HEK293 (cell line): Measurements from ENCODE around the gene ECT2L.

Source experiments
- CTCF ChIA-PET: fragments of 350-600 bp; formaldehyde crosslinking; extraction: SDS; loops from one replicate; lab custom pipeline; 2021; ENCODE audit warnings: antibody characterized with exemption; lab: Yijun Ruan, JAX
- POLR2A ChIA-PET: fragments of 300-600 bp; formaldehyde crosslinking; extraction: SDS; loops from one replicate; lab custom pipeline; 2020; ENCODE audit warnings: antibody characterized with exemption, inconsistent platforms; lab: Yijun Ruan, JAX
- H3K27ac ChIP-seq: fragments of 200-500 bp; sonication (Bioruptor generic); 2 replicates; pipeline ENCODE4 v1.5.1; 2014; ENCODE audit warnings: low read depth, low read length, control low read depth, inconsistent platforms; ENCODE audit errors: extremely low read depth
- H3K36me3 ChIP-seq, 2 experiments: fragments of 200-500 bp in 1 of 2; sonication (Bioruptor generic) in 1 of 2; 1 replicate in 1 of 2; 2 replicates in 1 of 2; pipeline ENCODE4 v1.5.1; 2014 to 2017; ENCODE audit warnings: inconsistent platforms in 2 of 2, low read length in 2 of 2; ENCODE audit not compliant: control insufficient read depth in 2 of 2, insufficient read depth in 1 of 2
- H3K4me1 ChIP-seq: fragments of 200-500 bp; sonication (Bioruptor generic); 2 replicates; pipeline ENCODE4 v1.5.1; 2014; ENCODE audit warnings: mild to moderate bottlenecking, low read length, inconsistent platforms; ENCODE audit not compliant: control insufficient read depth, insufficient read depth
- H3K4me3 ChIP-seq: 2 replicates; pipeline ENCODE4 v1.5.1; 2011; ENCODE audit warnings: low read depth, mild to moderate bottlenecking, control low read depth, low read length, moderate library complexity
- H3K9me3 ChIP-seq: fragments of 200-500 bp; sonication (Bioruptor generic); 2 replicates; pipeline ENCODE4 v1.5.1; 2014; ENCODE audit warnings: low read depth, low read length, inconsistent platforms; ENCODE audit not compliant: control insufficient read depth, insufficient read depth
- GFI1B ChIP-seq: fragments of 450-650 bp; formaldehyde crosslinking; IDR thresholded peaks from 2 replicates; pipeline ENCODE4 v1.5.1; 2016; ENCODE audit warnings: missing biosample characterization, missing genetic modification characterization
- GLIS1 ChIP-seq: fragments of 450-650 bp; formaldehyde crosslinking; IDR thresholded peaks from 2 replicates; pipeline ENCODE4 v1.5.1; 2016; ENCODE audit warnings: missing biosample characterization, missing genetic modification characterization
- ZBTB8A ChIP-seq: fragments of 450-650 bp; formaldehyde crosslinking; IDR thresholded peaks from 2 replicates; pipeline ENCODE4 v1.5.1; 2016; ENCODE audit warnings: missing biosample characterization, missing genetic modification characterization
- ZNF138 ChIP-seq: fragments of 450-650 bp; formaldehyde crosslinking; IDR thresholded peaks from 2 replicates; pipeline ENCODE4 v1.5.1; 2016; ENCODE audit warnings: missing biosample characterization, missing genetic modification characterization, borderline replicate concordance
- ZNF140 ChIP-seq: fragments of 450-650 bp; formaldehyde crosslinking; IDR thresholded peaks from 2 replicates; pipeline ENCODE4 v1.5.1; 2016; ENCODE audit warnings: missing biosample characterization, missing genetic modification characterization
- ZNF184 ChIP-seq: fragments of 450-650 bp; IDR thresholded peaks from 2 replicates; pipeline ENCODE4 v1.5.1; 2018; ENCODE audit warnings: missing biosample characterization, mild to moderate bottlenecking, missing genetic modification characterization
- ZNF24 ChIP-seq: fragments of 450-650 bp; formaldehyde crosslinking; IDR thresholded peaks from 2 replicates; pipeline ENCODE4 v1.5.1; 2016; ENCODE audit warnings: missing biosample characterization, missing genetic modification characterization
- ZNF266 ChIP-seq: fragments of 450-650 bp; formaldehyde crosslinking; IDR thresholded peaks from 2 replicates; pipeline ENCODE4 v1.5.1; 2016; ENCODE audit warnings: missing biosample characterization, missing genetic modification characterization, low read depth
- ZNF350 ChIP-seq: fragments of 450-650 bp; formaldehyde crosslinking; IDR thresholded peaks from 2 replicates; pipeline ENCODE4 v1.5.0; 2017; ENCODE audit warnings: missing biosample characterization, mild to moderate bottlenecking, missing genetic modification characterization
- ZNF473 ChIP-seq: fragments of 450-650 bp; formaldehyde crosslinking; IDR thresholded peaks from 2 replicates; pipeline ENCODE4 v1.5.1; 2017; ENCODE audit warnings: missing biosample characterization, missing genetic modification characterization
- ZNF560 ChIP-seq: fragments of 450-650 bp; formaldehyde crosslinking; IDR thresholded peaks from 2 replicates; pipeline ENCODE4 v1.5.1; 2017; ENCODE audit warnings: missing biosample characterization, missing genetic modification characterization, borderline replicate concordance
- ZNF571 ChIP-seq: fragments of 450-650 bp; formaldehyde crosslinking; IDR thresholded peaks from 2 replicates; pipeline ENCODE4 v1.5.0; 2017; ENCODE audit warnings: missing biosample characterization, missing genetic modification characterization
- ZNF654 ChIP-seq: fragments of 450-650 bp; formaldehyde crosslinking; IDR thresholded peaks from 2 replicates; pipeline ENCODE4 v1.5.1; 2016; ENCODE audit warnings: low read depth, missing biosample characterization, missing genetic modification characterization
- ZNF707 ChIP-seq: fragments of 450-650 bp; formaldehyde crosslinking; IDR thresholded peaks from 2 replicates; pipeline ENCODE4 v1.5.1; 2016; ENCODE audit warnings: missing biosample characterization, missing genetic modification characterization
- ZNF792 ChIP-seq: fragments of 450-650 bp; formaldehyde crosslinking; IDR thresholded peaks from 2 replicates; pipeline ENCODE4 v1.5.1; 2016; ENCODE audit warnings: missing biosample characterization, missing genetic modification characterization
- ZSCAN23 ChIP-seq: fragments of 450-650 bp; formaldehyde crosslinking; IDR thresholded peaks from 2 replicates; pipeline ENCODE4 v1.5.1; 2016; ENCODE audit warnings: missing biosample characterization, missing genetic modification characterization
- TF ChIP-seq, protein P1 (sequence below): fragments of 450-650 bp; formaldehyde crosslinking; IDR thresholded peaks from 2 replicates; pipeline ENCODE4 v1.5.1; 2016; ENCODE audit warnings: missing biosample characterization, missing genetic modification characterization
- TF ChIP-seq, protein P2 (sequence below): fragments of 450-650 bp; formaldehyde crosslinking; optimal IDR thresholded peaks from 2 replicates; pipeline ENCODE3; 2016; ENCODE audit warnings: missing biosample characterization, mild to moderate bottlenecking, missing genetic modification characterization
- TF ChIP-seq, protein P3 (sequence below): fragments of 450-650 bp; formaldehyde crosslinking; IDR thresholded peaks from 2 replicates; pipeline ENCODE4 v1.5.1; 2016; ENCODE audit warnings: missing biosample characterization, missing genetic modification characterization
- TF ChIP-seq, protein P4 (sequence below): fragments of 450-650 bp; formaldehyde crosslinking; IDR thresholded peaks from 2 replicates; pipeline ENCODE4 v1.5.1; 2016; ENCODE audit warnings: missing biosample characterization, missing genetic modification characterization, low read depth
- TF ChIP-seq, protein P5 (sequence below): fragments of 450-650 bp; formaldehyde crosslinking; IDR thresholded peaks from 2 replicates; pipeline ENCODE4 v1.5.1; 2016; ENCODE audit warnings: missing biosample characterization, missing genetic modification characterization
- TF ChIP-seq, protein P6 (sequence below): fragments of 450-650 bp; formaldehyde crosslinking; IDR thresholded peaks from 2 replicates; pipeline ENCODE4 v1.5.1; 2017; ENCODE audit warnings: missing biosample characterization, missing genetic modification characterization

The ECT2L gene

DNA sequence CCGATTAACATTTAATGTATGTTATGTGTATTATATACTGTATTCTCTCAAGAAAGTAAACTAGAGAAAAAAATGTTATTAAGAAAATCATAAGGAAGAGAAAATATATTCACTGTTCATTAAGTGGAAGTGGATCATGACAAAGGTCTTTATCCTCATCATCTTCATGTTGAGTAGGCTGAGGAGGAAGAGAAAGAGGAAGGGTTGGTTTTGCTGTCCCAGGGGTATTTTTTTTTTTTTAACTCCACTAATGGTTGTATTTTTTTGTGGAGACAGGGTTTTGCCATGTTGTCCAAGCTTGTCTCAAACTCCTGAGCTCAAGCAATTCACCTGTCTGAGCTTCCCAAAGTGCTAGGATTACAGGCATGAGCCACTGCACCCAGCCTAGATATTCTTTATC is 11.0 kb downstream of the ECT2L start:
- Histone ChIP-seq H3K36me3 (no peaks in the 10 kb centered on the region), H3K9me3 (no peaks in the 10 kb centered on the region), H3K27ac (no peak overlapping the region), H3K4me1 (no peaks in the 10 kb centered on the region), H3K4me3 (no peak overlapping the region)
- ChIA-PET POLR2A (interaction anchor here (0.6 kb wide), 1 partner anchor 902 kb away, joined by 3 read pairs; no protein-coding TSS in a partner anchor), CTCF (no interaction called here)
- TF ChIP-seq GFI1B (tag by site-specific recombination) (no peak), ZNF473 (no peak)

DNA sequence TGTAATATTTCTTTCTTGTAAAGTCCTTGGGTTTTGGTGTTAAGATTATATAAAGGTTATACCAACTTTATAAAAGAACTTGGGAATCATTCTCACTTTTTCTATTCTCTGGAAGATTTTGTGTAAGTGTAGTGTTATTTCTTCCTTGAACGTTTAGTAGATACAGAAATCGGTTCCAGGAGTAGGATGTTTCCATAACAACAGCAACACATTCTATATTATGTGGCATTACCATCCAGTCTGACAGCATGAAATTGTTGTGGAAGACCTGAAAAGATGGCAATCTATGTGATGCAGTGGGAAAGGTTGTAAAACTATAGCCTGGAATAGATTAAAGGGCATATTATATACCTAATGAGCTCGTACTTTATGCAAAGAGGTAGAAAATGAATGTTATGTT is 13.8 kb downstream of the ECT2L start:
- Histone ChIP-seq H3K36me3 (no peaks in the 10 kb centered on the region), H3K4me3 (no peak overlapping the region), H3K4me1 (peaks cover 12% of the 10 kb centered on the region), H3K9me3 (no peaks in the 10 kb centered on the region), H3K27ac (no peak overlapping the region)
- POLR2A ChIA-PET: no interaction called here
- no peak for TF ChIP-seq ZNF571 (tag by site-specific recombination)
- peak; percentile 55; the same call in 1 of the 2 replicates for TF ChIP-seq ZNF707
- CTCF ChIA-PET: interaction anchor here (0.6 kb wide), 1 partner anchor 154 kb away, joined by 4 read pairs; no protein-coding TSS in a partner anchor

DNA sequence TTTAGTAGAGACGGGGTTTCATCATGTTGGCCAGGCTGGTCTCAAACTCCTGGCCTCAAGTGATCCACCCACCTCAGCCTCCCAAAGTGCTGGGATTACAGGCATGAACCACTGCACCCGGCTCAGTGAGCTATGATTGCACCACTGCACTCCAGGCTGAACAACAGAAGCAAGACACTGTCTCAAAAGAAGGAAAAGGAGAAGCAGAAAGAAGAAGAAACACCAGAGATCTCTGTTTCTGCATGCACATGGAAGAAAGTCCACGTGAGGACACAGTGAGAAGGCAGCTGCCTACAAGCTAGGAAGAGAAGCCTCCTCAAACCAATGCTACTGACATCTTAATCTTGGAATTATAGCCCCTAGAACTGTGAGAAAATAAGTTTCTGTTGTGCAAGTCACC is 16.0 kb downstream of the ECT2L start:
- no peak overlapping the region for H3K27ac ChIP-seq

DNA sequence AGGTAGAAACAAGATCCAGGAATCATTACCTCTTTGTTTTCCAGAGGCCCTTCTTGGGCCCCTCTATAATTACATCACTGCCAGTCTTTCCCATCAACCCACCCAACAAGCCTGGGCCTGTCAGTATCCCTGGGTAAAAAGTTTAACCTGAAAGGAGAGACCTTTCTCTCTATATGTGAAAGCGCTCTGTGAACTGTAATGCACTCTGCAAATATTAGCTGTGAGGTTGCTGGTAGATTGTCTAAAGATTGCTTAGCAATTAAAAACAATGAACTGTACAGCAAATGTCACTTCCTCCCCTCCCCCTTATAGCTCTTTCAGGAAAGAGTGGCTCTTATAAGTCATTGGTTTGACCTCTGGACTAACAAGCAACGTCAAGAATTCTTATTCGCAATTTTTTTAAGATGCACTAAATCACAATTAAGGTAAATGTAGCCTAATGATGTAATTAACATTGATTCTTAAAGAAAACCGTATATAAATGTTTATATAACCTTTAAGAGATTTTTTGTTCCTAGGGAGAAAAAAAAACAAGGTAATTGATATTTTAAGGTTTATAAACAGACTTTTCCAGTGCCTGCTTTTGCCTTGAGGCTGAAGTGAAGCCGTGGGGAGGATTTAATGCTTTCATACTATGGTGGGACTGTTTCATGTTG is 18.4 kb downstream of the ECT2L start:
- CTCF ChIA-PET: interaction anchor here (0.5 to 3.1 kb wide), 5 partner anchors 13 to 556 kb away, joined by 3 to 26 read pairs (median 4); partner anchors contain the start of gene REPS1
- TF ChIP-seq, protein P1, sequence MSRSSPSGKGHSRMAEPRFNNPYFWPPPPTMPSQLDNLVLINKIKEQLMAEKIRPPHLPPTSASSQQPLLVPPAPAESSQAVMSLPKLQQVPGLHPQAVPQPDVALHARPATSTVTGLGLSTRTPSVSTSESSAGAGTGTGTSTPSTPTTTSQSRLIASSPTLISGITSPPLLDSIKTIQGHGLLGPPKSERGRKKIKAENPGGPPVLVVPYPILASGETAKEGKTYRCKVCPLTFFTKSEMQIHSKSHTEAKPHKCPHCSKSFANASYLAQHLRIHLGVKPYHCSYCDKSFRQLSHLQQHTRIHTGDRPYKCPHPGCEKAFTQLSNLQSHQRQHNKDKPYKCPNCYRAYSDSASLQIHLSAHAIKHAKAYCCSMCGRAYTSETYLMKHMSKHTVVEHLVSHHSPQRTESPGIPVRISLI (tag by site-specific recombination): 0 out of 2 replicates have a peak, but pooled peaks have one; percentile 14
- TF ChIP-seq, protein P2, sequence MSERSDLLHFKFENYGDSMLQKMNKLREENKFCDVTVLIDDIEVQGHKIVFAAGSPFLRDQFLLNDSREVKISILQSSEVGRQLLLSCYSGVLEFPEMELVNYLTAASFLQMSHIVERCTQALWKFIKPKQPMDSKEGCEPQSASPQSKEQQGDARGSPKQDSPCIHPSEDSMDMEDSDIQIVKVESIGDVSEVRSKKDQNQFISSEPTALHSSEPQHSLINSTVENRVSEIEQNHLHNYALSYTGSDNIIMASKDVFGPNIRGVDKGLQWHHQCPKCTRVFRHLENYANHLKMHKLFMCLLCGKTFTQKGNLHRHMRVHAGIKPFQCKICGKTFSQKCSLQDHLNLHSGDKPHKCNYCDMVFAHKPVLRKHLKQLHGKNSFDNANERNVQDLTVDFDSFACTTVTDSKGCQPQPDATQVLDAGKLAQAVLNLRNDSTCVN (tag by site-specific recombination): no peak
- TF ChIP-seq ZNF266 (tag by site-specific recombination) (no peak), GFI1B (tag by site-specific recombination) (peak; percentile 62; the same call in 1 of the 2 replicates), ZSCAN23 (tag by site-specific recombination) (no peak), ZNF350 (peak; percentile 60; the same call in 1 of the 2 replicates), GLIS1 (tag by site-specific recombination) (no peak), ZNF184 (tag by site-specific recombination) (0 out of 2 replicates have a peak, but pooled peaks have one; percentile 11), ZNF24 (peak; percentile 23; the same call in 1 of the 2 replicates), ZNF571 (tag by site-specific recombination) (no peak), ZNF138 (tag by site-specific recombination) (no peak)
- TF ChIP-seq, protein P3, sequence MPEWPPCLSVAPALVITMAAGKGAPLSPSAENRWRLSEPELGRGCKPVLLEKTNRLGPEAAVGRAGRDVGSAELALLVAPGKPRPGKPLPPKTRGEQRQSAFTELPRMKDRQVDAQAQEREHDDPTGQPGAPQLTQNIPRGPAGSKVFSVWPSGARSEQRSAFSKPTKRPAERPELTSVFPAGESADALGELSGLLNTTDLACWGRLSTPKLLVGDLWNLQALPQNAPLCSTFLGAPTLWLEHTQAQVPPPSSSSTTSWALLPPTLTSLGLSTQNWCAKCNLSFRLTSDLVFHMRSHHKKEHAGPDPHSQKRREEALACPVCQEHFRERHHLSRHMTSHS (tag by site-specific recombination): no peak

More for the DNA sequence above, 16.0 kb downstream of the ECT2L start:
- CTCF ChIA-PET: interaction anchor here (0.7 to 1.4 kb wide), 2 partner anchors 11 to 695 kb away, joined by 3 to 4 read pairs; no protein-coding TSS in a partner anchor
- no peak overlapping the region for H3K4me3 ChIP-seq
- no peaks in the 10 kb centered on the region for H3K36me3 ChIP-seq
- TF ChIP-seq, protein P4, sequence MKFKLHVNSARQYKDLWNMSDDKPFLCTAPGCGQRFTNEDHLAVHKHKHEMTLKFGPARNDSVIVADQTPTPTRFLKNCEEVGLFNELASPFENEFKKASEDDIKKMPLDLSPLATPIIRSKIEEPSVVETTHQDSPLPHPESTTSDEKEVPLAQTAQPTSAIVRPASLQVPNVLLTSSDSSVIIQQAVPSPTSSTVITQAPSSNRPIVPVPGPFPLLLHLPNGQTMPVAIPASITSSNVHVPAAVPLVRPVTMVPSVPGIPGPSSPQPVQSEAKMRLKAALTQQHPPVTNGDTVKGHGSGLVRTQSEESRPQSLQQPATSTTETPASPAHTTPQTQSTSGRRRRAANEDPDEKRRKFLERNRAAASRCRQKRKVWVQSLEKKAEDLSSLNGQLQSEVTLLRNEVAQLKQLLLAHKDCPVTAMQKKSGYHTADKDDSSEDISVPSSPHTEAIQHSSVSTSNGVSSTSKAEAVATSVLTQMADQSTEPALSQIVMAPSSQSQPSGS (tag by site-specific recombination): no peak
- no peak for TF ChIP-seq ZNF140 (tag by site-specific recombination)
- TF ChIP-seq, protein P5, sequence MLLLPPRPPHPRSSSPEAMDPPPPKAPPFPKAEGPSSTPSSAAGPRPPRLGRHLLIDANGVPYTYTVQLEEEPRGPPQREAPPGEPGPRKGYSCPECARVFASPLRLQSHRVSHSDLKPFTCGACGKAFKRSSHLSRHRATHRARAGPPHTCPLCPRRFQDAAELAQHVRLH (tag by site-specific recombination): no peak
- no peak for TF ChIP-seq ZNF560 (tag by site-specific recombination)
- TF ChIP-seq, protein P6, sequence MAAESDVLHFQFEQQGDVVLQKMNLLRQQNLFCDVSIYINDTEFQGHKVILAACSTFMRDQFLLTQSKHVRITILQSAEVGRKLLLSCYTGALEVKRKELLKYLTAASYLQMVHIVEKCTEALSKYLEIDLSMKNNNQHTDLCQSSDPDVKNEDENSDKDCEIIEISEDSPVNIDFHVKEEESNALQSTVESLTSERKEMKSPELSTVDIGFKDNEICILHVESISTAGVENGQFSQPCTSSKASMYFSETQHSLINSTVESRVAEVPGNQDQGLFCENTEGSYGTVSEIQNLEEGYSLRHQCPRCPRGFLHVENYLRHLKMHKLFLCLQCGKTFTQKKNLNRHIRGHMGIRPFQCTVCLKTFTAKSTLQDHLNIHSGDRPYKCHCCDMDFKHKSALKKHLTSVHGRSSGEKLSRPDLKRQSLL (tag by site-specific recombination): no peak
- TF ChIP-seq ZBTB8A (tag by site-specific recombination): no peak
- no peak for TF ChIP-seq ZNF654 (tag by site-specific recombination)
- TF ChIP-seq ZNF792 (tag by site-specific recombination): no peak
- peaks cover 13% of the 10 kb centered on the region for H3K4me1 ChIP-seq
- POLR2A ChIA-PET: no interaction called here
- H3K9me3 ChIP-seq: no peaks in the 10 kb centered on the region

More for the DNA sequence above, 18.4 kb downstream of the ECT2L start:
- POLR2A ChIA-PET: interaction anchor here (0.6 to 0.7 kb wide), 2 partner anchors 391 to 894 kb away, joined by 3 to 9 read pairs; no protein-coding TSS in a partner anchor
- Histone ChIP-seq H3K36me3 (no peaks in the 10 kb centered on the region), H3K4me3 (no peak overlapping the region), H3K9me3 (no peaks in the 10 kb centered on the region), H3K4me1 (peaks cover 13% of the 10 kb centered on the region), H3K27ac (peak overlapping the region; percentile 78)
